Renal cortex interstitium (tissue), 11 donors: ENCODE data around the gene VSX2. TPM values are rescaled to one million over a fixed set of nuclear protein-coding genes. Genes with fewer than 3 reads are reported as not detected.
"Not testable (repeated sequence)": the region's sequence is repeated elsewhere in the genome, so short reads cannot be mapped to it uniquely, and the experiment has no call there.

ENCODE experiments used
- DNase-seq, 11 donors: peaks; one replicate each; pipeline ENCODE4 v3.0.0-alpha.2; 2013; ENCODE audit warnings: low read depth in 9 of 11, low spot score in 4 of 11; ENCODE audit errors: extremely low read depth in 1 of 11
- polyA plus RNA-seq, 3 donors: library from polyadenylated mRNA; unstranded; fragments of 120-200 nt; gene quantifications; one replicate each; pipeline ENCODE4 v1.2.1, GENCODE V29; 2013; ENCODE audit not compliant: insufficient read length in 3 of 3

The VSX2 gene
- polyA plus RNA-seq, 3 donors = 0.06 TPM

GRCh38 chr14:74255281-74255680 lies 16.0 kb downstream of the VSX2 start:
- DNase-seq = no peak

- DNase-seq = no peak
Measured at GRCh38 chr14:74257078-74257940, 18.1 kb downstream of the VSX2 start.

GRCh38 chr14:74257941-74258763 lies 18.9 kb downstream of the VSX2 start:
- no peak for DNase-seq

- no peak for DNase-seq
Measured at GRCh38 chr14:74258764-74259035, 19.5 kb downstream of the VSX2 start.

- no peak for DNase-seq
Measured at GRCh38 chr14:74259513-74259912, 20.3 kb downstream of the VSX2 start.

GRCh38 chr14:74260525-74261233 lies 21.4 kb downstream of the VSX2 start:
- no peak for DNase-seq

GRCh38 chr14:74261288-74261687 lies 22.0 kb downstream of the VSX2 start:
- no peak for DNase-seq

GRCh38 chr14:74262076-74262475 lies 22.8 kb downstream of the VSX2 start:
- no peak for DNase-seq

- no peak for DNase-seq
Measured at GRCh38 chr14:74263181-74263580, 23.9 kb downstream of the VSX2 start.

- DNase-seq = no peak
Measured at GRCh38 chr14:74263921-74264320, 24.7 kb downstream of the VSX2 start.

GRCh38 chr14:74265301-74265965 lies 26.2 kb downstream of the VSX2 start:
- no peak for DNase-seq

- no peak for DNase-seq
Measured at GRCh38 chr14:74267588-74267987, 28.3 kb downstream of the VSX2 start.

GRCh38 chr14:74270382-74271177 lies 31.3 kb downstream of the VSX2 start:
- DNase-seq = not testable (repeated sequence)

- DNase-seq = no peak
Measured at GRCh38 chr14:74271365-74271764, 32.1 kb downstream of the VSX2 start.

GRCh38 chr14:74275241-74275841 lies 36.1 kb downstream of the VSX2 start:
- no peak for DNase-seq

GRCh38 chr14:74278080-74278479 lies 38.8 kb downstream of the VSX2 start:
- no peak for DNase-seq

GRCh38 chr14:74281069-74281468 lies 41.8 kb downstream of the VSX2 start:
- DNase-seq = no peak

GRCh38 chr14:74286736-74287135 lies 47.5 kb downstream of the VSX2 start:
- no peak for DNase-seq
